H1 (cell line): Measurements from ENCODE around the gene ZNF135. TPM values are rescaled to one million over a fixed set of nuclear protein-coding genes. Genes with fewer than 3 reads are reported as not detected.

Experiments used
- CTCF ChIA-PET: fragments of 300-600 bp; sonication (Branson Sonifier 250); formaldehyde crosslinking; loops from one replicate; lab custom pipeline; 2021; ENCODE audit not compliant: partially characterized antibody; lab: Charles Lee
- POLR2A ChIA-PET: fragments of 300-600 bp; sonication (Branson Sonifier 250); formaldehyde crosslinking; loops from one replicate; lab custom pipeline; 2021; ENCODE audit warnings: inconsistent platforms; ENCODE audit not compliant: partially characterized antibody; lab: Charles Lee
- DNase-seq, 2 experiments: peaks; one replicate each; pipeline versions ENCODE4 v3.0.0 to v3.0.0-alpha.2; 2010 to 2022; ENCODE audit warnings: low spot score in 2 of 2, low read depth in 1 of 2, mixed read lengths in 1 of 2
- FAIRE-seq: peaks from 2 replicates; lab custom pipeline; 2011; peaks lifted over from hg19 to GRCh38; lab: Jason Lieb, UNC
- H2AFZ ChIP-seq: 2 replicates; pipeline ENCODE4 v1.8.1; 2012; ENCODE audit warnings: low read length, inconsistent platforms
- H2AK5ac ChIP-seq: 2 replicates; pipeline ENCODE4 v1.6.1; 2013; ENCODE audit warnings: low read depth, low read length
- H2BK120ac ChIP-seq: replicated peaks from 2 replicates; pipeline ENCODE3; 2013; ENCODE audit warnings: low read depth, low read length, inconsistent platforms
- H2BK12ac ChIP-seq: 2 replicates; pipeline ENCODE4 v1.6.1; 2013; ENCODE audit warnings: low read depth, low read length
- H2BK15ac ChIP-seq: 2 replicates; pipeline ENCODE4 v1.6.1; 2013; ENCODE audit warnings: low read length
- H2BK20ac ChIP-seq: 2 replicates; pipeline ENCODE4 v1.6.1; 2013; ENCODE audit warnings: low read length
- H2BK5ac ChIP-seq: 2 replicates; pipeline ENCODE4 v1.6.1; 2013; ENCODE audit warnings: low read depth, low read length
- H3K14ac ChIP-seq: 2 replicates; pipeline ENCODE4 v1.6.1; 2013; ENCODE audit warnings: inconsistent platforms; ENCODE audit not compliant: insufficient read length
- H3K18ac ChIP-seq: 2 replicates; pipeline ENCODE4 v1.6.1; 2013; ENCODE audit warnings: low read length; ENCODE audit errors: extremely low read depth
- H3K23ac ChIP-seq: 2 replicates; pipeline ENCODE4 v1.6.1; 2013; ENCODE audit warnings: inconsistent platforms; ENCODE audit not compliant: insufficient read length
- H3K23me2 ChIP-seq: 2 replicates; pipeline ENCODE4 v1.6.1; 2013; ENCODE audit warnings: low read depth, low read length
- H3K27ac ChIP-seq: 2 replicates; pipeline ENCODE4 v1.6.1; 2011; ENCODE audit warnings: low read depth, low read length, inconsistent platforms
- H3K27me3 ChIP-seq, 4 experiments: replicated peaks in 1 of 4; 1 replicate in 1 of 4; 2 replicates in 3 of 4; pipeline versions ENCODE4 v1.6.1 to v1.8.1; 2011 to 2013; ENCODE audit warnings: low read length in 3 of 4, mild to moderate bottlenecking in 3 of 4, inconsistent platforms in 2 of 4, mixed read lengths in 2 of 4, moderate library complexity in 1 of 4; ENCODE audit not compliant: control insufficient read depth in 3 of 4, insufficient read depth in 3 of 4; ENCODE audit errors: extremely low read depth in 1 of 4
- H3K36me3 ChIP-seq, 4 experiments: 2 replicates each; pipeline versions ENCODE4 v1.6.1 to v1.8.1; 2011 to 2013; ENCODE audit warnings: mild to moderate bottlenecking in 4 of 4, low read length in 3 of 4, moderate library complexity in 2 of 4, control low read depth in 1 of 4, inconsistent platforms in 1 of 4; ENCODE audit not compliant: insufficient read depth in 4 of 4, control insufficient read depth in 2 of 4
- H3K4ac ChIP-seq: replicated peaks from 2 replicates; pipeline ENCODE3; 2013; ENCODE audit warnings: low read length, low read depth, mixed read lengths, inconsistent platforms; ENCODE audit not compliant: insufficient read length
- H3K4me1 ChIP-seq, 4 experiments: replicated peaks in 1 of 4; 1 replicate in 1 of 4; 2 replicates in 3 of 4; pipeline versions ENCODE4 v1.6.1 to v1.8.1; 2011 to 2013; ENCODE audit warnings: low read length in 3 of 4, inconsistent platforms in 2 of 4, mixed read lengths in 1 of 4; ENCODE audit not compliant: insufficient read depth in 4 of 4, control insufficient read depth in 3 of 4
- H3K4me2 ChIP-seq, 2 experiments: 2 replicates each; pipeline versions ENCODE4 v1.6.1 to v1.8.1; 2011 to 2013; ENCODE audit warnings: low read depth in 2 of 2, low read length in 2 of 2, control low read depth in 1 of 2, inconsistent platforms in 1 of 2, mild to moderate bottlenecking in 1 of 2; ENCODE audit not compliant: insufficient read depth in 1 of 2
- H3K4me3 ChIP-seq, 4 experiments: fragments of 200-600, 300-600 bp in 1 of 4; sonication (generic), shearing (Covaris generic), sonication (Bioruptor Twin) in 1 of 4; 2 replicates each; pipeline versions ENCODE4 v1.5.1 to v1.8.1; 2011 to 2016; ENCODE audit warnings: low read length in 4 of 4, low read depth in 3 of 4, control low read depth in 2 of 4, inconsistent platforms in 2 of 4, mild to moderate bottlenecking in 2 of 4, mixed read lengths in 1 of 4, moderate library complexity in 1 of 4; ENCODE audit not compliant: insufficient read depth in 2 of 4; ENCODE audit errors: extremely low read depth in 1 of 4
- H3K56ac ChIP-seq: replicated peaks from 2 replicates; pipeline ENCODE3; 2013; ENCODE audit warnings: low read depth, mild to moderate bottlenecking, mixed read lengths, low read length, inconsistent platforms; ENCODE audit not compliant: insufficient read length
- H3K79me1 ChIP-seq: 2 replicates; pipeline ENCODE4 v1.6.1; 2013; ENCODE audit warnings: low read depth, low read length, control low read depth
- H3K79me2 ChIP-seq, 2 experiments: 2 replicates each; pipeline versions ENCODE4 v1.6.1 to v1.8.1; 2012 to 2013; ENCODE audit warnings: low read length in 2 of 2, mild to moderate bottlenecking in 2 of 2, inconsistent platforms in 1 of 2; ENCODE audit not compliant: insufficient read depth in 2 of 2, control insufficient read depth in 1 of 2
- H3K9ac ChIP-seq, 4 experiments: replicated peaks in 1 of 4; 1 replicate in 1 of 4; 2 replicates in 3 of 4; pipeline versions ENCODE4 v1.6.1 to v1.8.1; 2011 to 2013; ENCODE audit warnings: low read depth in 3 of 4, low read length in 3 of 4, control low read depth in 2 of 4, mild to moderate bottlenecking in 2 of 4, moderate library complexity in 2 of 4, inconsistent platforms in 1 of 4; ENCODE audit errors: extremely low read depth in 1 of 4
- H3K9me3 ChIP-seq, 2 experiments: 2 replicates each; pipeline versions ENCODE4 v1.6.1 to v1.8.1; 2012 to 2013; ENCODE audit warnings: mild to moderate bottlenecking in 2 of 2, moderate library complexity in 2 of 2, control low read depth in 1 of 2, inconsistent platforms in 1 of 2, low read depth in 1 of 2, low read length in 1 of 2, mixed read lengths in 1 of 2; ENCODE audit not compliant: insufficient read depth in 2 of 2
- H4K20me1 ChIP-seq, 2 experiments: replicated peaks in 1 of 2; 2 replicates each; pipeline versions ENCODE3 to v1.8.1; 2011 to 2013; ENCODE audit warnings: inconsistent platforms in 2 of 2, low read length in 2 of 2, mild to moderate bottlenecking in 1 of 2; ENCODE audit not compliant: insufficient read depth in 2 of 2, control insufficient read depth in 1 of 2
- H4K5ac ChIP-seq: 2 replicates; pipeline ENCODE4 v1.6.1; 2013; ENCODE audit warnings: low read length, low read depth, mixed read lengths, inconsistent platforms; ENCODE audit not compliant: insufficient read length
- H4K8ac ChIP-seq: 2 replicates; pipeline ENCODE4 v1.8.0; 2013; ENCODE audit warnings: mild to moderate bottlenecking, moderate library complexity, low read length, inconsistent platforms; ENCODE audit not compliant: insufficient read depth; ENCODE audit errors: extremely low read depth
- H4K91ac ChIP-seq: replicated peaks from 2 replicates; pipeline ENCODE3; 2013; ENCODE audit warnings: low read length, mixed read lengths, inconsistent platforms; ENCODE audit not compliant: insufficient read length
- BACH1 ChIP-seq: IDR thresholded peaks from 2 replicates; pipeline ENCODE4 v1.6.1; 2012; ENCODE audit warnings: low read length, improper control_type of control experiment
- CHD2 ChIP-seq: IDR thresholded peaks from 2 replicates; pipeline ENCODE4 v1.6.1; 2012; ENCODE audit warnings: low read length, improper control_type of control experiment
- GTF2F1 ChIP-seq: IDR thresholded peaks from 2 replicates; pipeline ENCODE4 v1.6.1; 2012; ENCODE audit warnings: low read depth, low read length, improper control_type of control experiment, borderline replicate concordance
- HDAC6 ChIP-seq: IDR thresholded peaks from one replicate; pipeline ENCODE4 v1.7.1; 2012; ENCODE audit warnings: low read depth, mild to moderate bottlenecking, inconsistent platforms, low read length, moderate library complexity
- PHF8 ChIP-seq: fragments of 200-600 bp; sonication (generic); conservative IDR thresholded peaks from 2 replicates; pipeline ENCODE4 v1.7.1; 2012; ENCODE audit warnings: low read depth, mild to moderate bottlenecking, inconsistent platforms, low read length, moderate library complexity
- POU5F1 ChIP-seq: IDR thresholded peaks from 2 replicates; pipeline ENCODE4 v1.6.1; 2011; ENCODE audit warnings: low read depth, mild to moderate bottlenecking, low read length, moderate library complexity
- RBBP5 ChIP-seq: IDR thresholded peaks from 2 replicates; pipeline ENCODE4 v1.7.1; 2012; ENCODE audit warnings: low read depth, mild to moderate bottlenecking, inconsistent platforms, low read length, moderate library complexity, borderline replicate concordance
- SAP30 ChIP-seq: fragments of 300-600 bp; sonication (generic); IDR thresholded peaks from 2 replicates; pipeline ENCODE4 v1.7.1; 2012; ENCODE audit warnings: low read length, moderate library complexity, mild to moderate bottlenecking, inconsistent platforms; ENCODE audit not compliant: insufficient read depth, insufficient replicate concordance
- SIX5 ChIP-seq: IDR thresholded peaks from 2 replicates; pipeline ENCODE4 v1.6.1; 2011; ENCODE audit warnings: mild to moderate bottlenecking, low read depth, low read length
- TBP ChIP-seq: IDR thresholded peaks from 2 replicates; pipeline ENCODE4 v1.6.1; 2011; ENCODE audit warnings: low read depth, low read length, improper control_type of control experiment
- ZNF274 ChIP-seq: IDR thresholded peaks from 2 replicates; pipeline ENCODE4 v1.7.0; 2012; ENCODE audit warnings: low read length, borderline replicate concordance; ENCODE audit errors: extremely low read depth
- WGBS, 2 experiments: shearing (Covaris generic) in 1 of 2; methylation state at CpG; one replicate each; pipeline versions ENCODE4 v1.1.6 to v1.1.7; 2013 to 2015; ENCODE audit warnings: low lambda C conversion rate in 2 of 2, mixed read lengths in 2 of 2, inconsistent platforms in 1 of 2, low coverage in 1 of 2, missing lambda C conversion rate in 1 of 2; ENCODE audit not compliant: insufficient replicate concordance in 2 of 2, insufficient coverage in 1 of 2, insufficient read length in 1 of 2; ENCODE audit errors: extremely low coverage in 1 of 2, missing lambda C conversion rate in 1 of 2; 5-methylcytosine and 5-hydroxymethylcytosine counted together
- polyA plus RNA-seq, 7 experiments: library from polyadenylated mRNA; depleted of rRNA in 3 of 7; stranded (reverse) in 5 of 7; unstranded in 2 of 7; fragments of >200 nt in 5 of 7; fragments of 200-250 nt in 2 of 7; gene quantifications; 1 replicate in 5 of 7; 2 replicates in 1 of 7; 4 replicates in 1 of 7; pipeline versions ENCODE4 v1.2.1 to v1.2.3, GENCODE V29; 2011 to 2013; ENCODE audit warnings: missing spikeins in 2 of 7, mixed read lengths in 2 of 7
- total RNA-seq: library from RNA; stranded (reverse); fragmentation: NEBNext Ultra II Directional; extraction: Animal tissue kit (Norgen Biotek cat#: 25700); gene quantifications from 2 replicates; pipeline ENCODE4 v1.2.1, GENCODE V29; 2021
- TF ChIP-seq, protein P1 (sequence below): IDR thresholded peaks from 2 replicates; pipeline ENCODE4 v1.6.1; 2011; ENCODE audit warnings: low read depth, mild to moderate bottlenecking, low read length; ENCODE audit not compliant: insufficient read depth
- TF ChIP-seq, protein P2 (sequence below): IDR thresholded peaks from 2 replicates; pipeline ENCODE4 v1.6.1; 2012; ENCODE audit warnings: inconsistent platforms

Gene ZNF135
- total and polyA plus RNA-seq, 2 of the 8 experiments (the other 6 are each of a cell fraction or from before 2014, with no cell fraction given): 5.2 to 7.9 TPM

DNA sequence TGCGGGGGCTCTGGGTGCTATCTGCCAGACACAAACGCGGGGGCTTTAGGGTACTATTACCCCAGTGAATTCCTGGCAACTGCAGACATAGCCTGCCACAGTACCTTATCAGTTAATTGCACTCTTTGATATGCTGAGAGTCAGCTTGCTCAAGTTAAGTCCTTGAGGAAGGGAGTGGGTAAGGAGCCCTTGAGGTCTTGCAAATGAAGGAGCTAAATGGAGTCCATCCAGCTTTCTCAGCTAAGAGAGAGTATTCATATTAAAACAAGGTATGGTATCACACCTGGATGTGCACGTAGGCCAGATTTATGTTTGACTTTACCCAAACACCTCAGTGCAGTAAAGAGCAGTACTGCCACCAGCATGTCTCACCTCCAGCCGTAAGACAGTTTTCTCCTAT, 44.9 kb upstream of the ZNF135 start:
- WGBS, 2 experiments: 79% methylated on average over 5 of the region's 5 CpGs; no CpG with 5 or more reads in 1 of the 2 experiments
- Histone ChIP-seq H3K9ac (no peak overlapping the region), H2AK5ac (no peak overlapping the region), H3K27me3 (no peaks in the 10 kb centered on the region; a peak in 2 of 7 replicates), H2BK15ac (no peak overlapping the region), H3K79me1 (no peaks in the 10 kb centered on the region), H4K20me1 (peaks cover 0 to 2% of the 10 kb centered on the region in 2 experiments), H3K9me3 (peaks cover 23 to 38% of the 10 kb centered on the region in 2 experiments; a peak in 3 of 4 replicates), H4K91ac (no peak overlapping the region), H3K23me2 (no peaks in the 10 kb centered on the region; the same call in 1 of the 2 replicates), H3K56ac (no peak overlapping the region), H3K36me3 (peaks cover 0 to 14% (median 0%) of the 10 kb centered on the region in 4 experiments; a peak in 1 of 8 replicates), H2BK120ac (no peak overlapping the region), H3K27ac (no peak overlapping the region), H3K4me2 (no peak overlapping the region), H2BK5ac (no peak overlapping the region), H3K14ac (no peak overlapping the region), H3K18ac (no peak overlapping the region), H2BK12ac (no peak overlapping the region), H2BK20ac (no peak overlapping the region), H3K4ac (no peak overlapping the region), H3K4me3 (no peak overlapping the region), H2AFZ (no peak overlapping the region), H3K23ac (no peak overlapping the region), H4K8ac (no peak overlapping the region), H3K79me2 (no peaks in the 10 kb centered on the region), H4K5ac (no peak overlapping the region), H3K4me1 (peaks cover 0 to 3% (median 0%) of the 10 kb centered on the region in 4 experiments; a peak in 1 of 7 replicates)
- CTCF ChIA-PET: no interaction called here
- FAIRE-seq (no peak), DNase-seq (no peak)
- POLR2A ChIA-PET: interaction anchor here (0.8 to 2.2 kb wide), 4 partner anchors 11 to 79 kb away, joined by 4 to 8 read pairs (median 5); partner anchors contain the start of genes ZNF418 and ZNF606
- no peak for TF ChIP-seq PHF8
- no peak for TF ChIP-seq SIX5
- TF ChIP-seq TBP: no peak
- no peak for TF ChIP-seq GTF2F1
- no peak for TF ChIP-seq HDAC6
- no peak for TF ChIP-seq ZNF274
- TF ChIP-seq, protein P1, sequence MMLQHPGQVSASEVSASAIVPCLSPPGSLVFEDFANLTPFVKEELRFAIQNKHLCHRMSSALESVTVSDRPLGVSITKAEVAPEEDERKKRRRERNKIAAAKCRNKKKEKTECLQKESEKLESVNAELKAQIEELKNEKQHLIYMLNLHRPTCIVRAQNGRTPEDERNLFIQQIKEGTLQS: no peak
- TF ChIP-seq SAP30: no peak
- TF ChIP-seq, protein P2, sequence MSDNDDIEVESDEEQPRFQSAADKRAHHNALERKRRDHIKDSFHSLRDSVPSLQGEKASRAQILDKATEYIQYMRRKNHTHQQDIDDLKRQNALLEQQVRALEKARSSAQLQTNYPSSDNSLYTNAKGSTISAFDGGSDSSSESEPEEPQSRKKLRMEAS: no peak
- no peak for TF ChIP-seq CHD2
- no peak for TF ChIP-seq RBBP5
- no peak for TF ChIP-seq POU5F1
- no peak for TF ChIP-seq BACH1
